Activated CD4-positive, alpha-beta T cell treated with anti-CD3 and anti-CD28 coated beads for 1 hour (primary cell): Measurements from ENCODE around the gene GABRE.

Source experiments
- DNase-seq: peaks from one replicate; pipeline ENCODE4 v3.0.0-alpha.2; 2020

GABRE gene

GRCh38 chrX:151974336-151975227, at the start of gene GABRE:
GABRE (minus strand) TSS chrX:151974676; CDS start chrX:151974625, 51 bp downstream.
- no peak for DNase-seq

GRCh38 chrX:152020888-152021287, 46.4 kb upstream of the GABRE start:
- DNase-seq, result no peak

- no peak for DNase-seq
Measured at GRCh38 chrX:151999813-152000212, 25.3 kb upstream of the GABRE start.

- no peak for DNase-seq
Measured at GRCh38 chrX:151997539-151997938, 23.1 kb upstream of the GABRE start.

GRCh38 chrX:151996347-151996746, 21.9 kb upstream of the GABRE start:
- no peak for DNase-seq

- no peak for DNase-seq
Measured at GRCh38 chrX:151994476-151994875, 20.0 kb upstream of the GABRE start.

- no peak for DNase-seq
Measured at GRCh38 chrX:151988706-151989299, 14.3 kb upstream of the GABRE start.

GRCh38 chrX:151987108-151987507, 12.6 kb upstream of the GABRE start:
- no peak for DNase-seq

- DNase-seq, result no peak
Measured at GRCh38 chrX:151985955-151986354, 11.5 kb upstream of the GABRE start.

GRCh38 chrX:151985531-151985930, 11.1 kb upstream of the GABRE start:
- DNase-seq, result no peak

- DNase-seq, result no peak
Measured at GRCh38 chrX:151984902-151985301, 10.4 kb upstream of the GABRE start.

- DNase-seq, result no peak
Measured at GRCh38 chrX:151984328-151984727, 9.9 kb upstream of the GABRE start.

GRCh38 chrX:151983186-151983585, 8.7 kb upstream of the GABRE start:
- no peak for DNase-seq

GRCh38 chrX:151982222-151982621, 7.7 kb upstream of the GABRE start:
- no peak for DNase-seq

- no peak for DNase-seq
Measured at GRCh38 chrX:151981129-151981528, 6.7 kb upstream of the GABRE start.

- DNase-seq, result no peak
Measured at GRCh38 chrX:151977923-151978322, 3.4 kb upstream of the GABRE start.

GRCh38 chrX:151977009-151977408, 2.5 kb upstream of the GABRE start:
- DNase-seq, result no peak

- no peak for DNase-seq
Measured at GRCh38 chrX:151975736-151976275, 1.3 kb upstream of the GABRE start.

GRCh38 chrX:151975228-151975593, 735 bp upstream of the GABRE start:
- no peak for DNase-seq

- no peak for DNase-seq
Measured at GRCh38 chrX:151973851-151974335, 583 bp downstream of the GABRE start.

GRCh38 chrX:151973060-151973661, 1.3 kb downstream of the GABRE start:
- DNase-seq, result no peak

- no peak for DNase-seq
Measured at GRCh38 chrX:151970661-151971060, 3.8 kb downstream of the GABRE start.

- DNase-seq, result no peak
Measured at GRCh38 chrX:151970027-151970426, 4.4 kb downstream of the GABRE start.

GRCh38 chrX:151966236-151966635, 8.2 kb downstream of the GABRE start:
- no peak for DNase-seq
